Cardiac septum (tissue), 1 donor: Measurements from ENCODE around the gene RAPGEF2. TPM values are rescaled to one million over a fixed set of nuclear protein-coding genes. Genes with fewer than 3 reads are reported as not detected.
"Not testable (repeated sequence)": the region's sequence is repeated elsewhere in the genome, so short reads cannot be mapped to it uniquely, and the experiment has no call there.

Experiments used
- DNase-seq: peaks from one replicate; pipeline ENCODE4 v3.0.0-alpha.2; 2020; ENCODE audit warnings: low spot score
- intact Hi-C: fragments of 100-400 bp; cut with DNase I; formaldehyde crosslinking; loops from one replicate; pipeline ENCODE4 v1.14.0; 2022
- total RNA-seq: library from RNA; stranded (reverse); fragmentation: NEBNext Ultra II Directional; extraction: Animal tissue kit (Norgen Biotek cat#: 25700); gene quantifications from one replicate; pipeline ENCODE4 v1.2.1, GENCODE V29; 2021
- donor health status: DM: no; HTN: no; CAD: no.

RAPGEF2 gene
- total RNA-seq, 1 donor from 2014 or later, result 52.3 TPM

GRCh38 chr4:159370286-159370685 lies 267.4 kb downstream of the RAPGEF2 start:
- no peak for DNase-seq
- intact Hi-C loops, result no loop called here

- intact Hi-C loops, result no loop called here
- DNase-seq, result no peak
These were observed 272.1 kb downstream of the RAPGEF2 start for GRCh38 chr4:159374749-159375530.

GRCh38 chr4:159376289-159376688 lies 273.4 kb downstream of the RAPGEF2 start:
- DNase-seq, result no peak
- intact Hi-C loops, result no loop called here

DNA sequence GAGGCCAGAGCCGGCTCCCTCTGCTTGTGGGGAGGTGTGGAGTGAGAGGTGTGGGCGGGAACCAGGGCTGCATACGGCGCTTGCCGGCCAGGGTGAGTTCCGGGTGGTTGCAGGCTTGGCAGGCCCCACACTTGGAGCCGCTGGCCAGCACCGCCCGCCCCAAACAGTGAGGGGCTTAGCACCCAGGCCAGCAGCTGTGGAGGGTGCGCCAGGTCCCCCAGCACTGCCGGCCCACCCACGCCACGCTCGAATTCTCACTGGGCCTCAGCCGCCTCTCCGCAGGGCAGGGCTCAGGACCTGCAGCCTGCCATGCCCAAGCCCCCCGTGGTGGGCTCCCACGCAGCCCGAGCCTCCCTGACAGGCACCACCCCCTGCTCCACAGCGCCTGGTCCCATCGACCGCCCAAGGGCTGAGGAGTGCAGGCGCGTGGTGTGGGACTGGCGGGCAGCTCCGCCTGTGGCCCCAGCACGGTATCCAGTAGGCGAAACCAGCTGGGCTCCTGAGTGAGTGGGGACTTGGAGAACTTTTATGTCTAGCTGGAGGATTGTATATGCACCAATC lies 275.3 kb downstream of the RAPGEF2 start:
- intact Hi-C loops, result no loop called here
- no peak for DNase-seq

- intact Hi-C loops, DNase-seq: not testable (repeated sequence)
These were observed 276.2 kb downstream of the RAPGEF2 start for GRCh38 chr4:159379064-159379463.

GRCh38 chr4:159379836-159380235 lies 277.0 kb downstream of the RAPGEF2 start:
- intact Hi-C loops, result no loop called here

DNA sequence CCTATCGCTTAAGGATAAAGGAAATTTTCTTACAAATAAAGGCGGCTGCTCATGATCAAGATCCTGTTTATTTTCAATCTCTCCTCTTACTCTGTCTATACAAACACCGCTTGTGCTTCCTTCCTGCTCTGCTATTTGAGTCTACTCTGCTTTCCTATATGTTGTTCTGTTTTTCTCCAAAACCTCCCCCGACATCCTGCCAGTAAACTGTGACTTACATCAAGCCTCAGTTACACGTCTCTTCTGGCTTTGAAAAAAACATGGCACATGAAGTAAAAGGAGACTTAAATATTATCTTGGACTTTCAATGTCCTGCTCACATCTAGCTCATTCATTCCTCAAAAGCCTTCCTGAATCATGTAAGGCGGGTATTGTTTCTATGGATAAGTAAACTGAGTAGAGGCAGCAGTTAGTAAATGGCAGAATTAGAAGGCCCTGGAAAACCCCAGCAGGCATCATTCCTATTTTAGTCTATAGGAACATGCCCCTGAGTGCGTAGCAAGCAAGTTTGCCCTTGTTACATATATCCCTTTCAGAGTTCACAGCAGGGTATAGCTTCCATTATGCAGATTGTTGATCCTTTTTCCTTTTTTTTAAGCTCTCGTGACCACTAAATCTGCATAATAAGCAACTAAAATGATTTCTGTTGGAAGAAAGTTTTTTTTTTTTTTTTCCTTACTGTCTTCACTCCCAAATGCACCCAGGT lies 280.1 kb downstream of the RAPGEF2 start:
- no peak for DNase-seq
- intact Hi-C loops, result no loop called here

More at GRCh38 chr4:159379836-159380235, 277.0 kb downstream of the RAPGEF2 start:
- DNase-seq, result no peak

- intact Hi-C loops, result no loop called here
- no peak for DNase-seq
These were observed 280.7 kb downstream of the RAPGEF2 start for GRCh38 chr4:159383562-159383931.

DNA sequence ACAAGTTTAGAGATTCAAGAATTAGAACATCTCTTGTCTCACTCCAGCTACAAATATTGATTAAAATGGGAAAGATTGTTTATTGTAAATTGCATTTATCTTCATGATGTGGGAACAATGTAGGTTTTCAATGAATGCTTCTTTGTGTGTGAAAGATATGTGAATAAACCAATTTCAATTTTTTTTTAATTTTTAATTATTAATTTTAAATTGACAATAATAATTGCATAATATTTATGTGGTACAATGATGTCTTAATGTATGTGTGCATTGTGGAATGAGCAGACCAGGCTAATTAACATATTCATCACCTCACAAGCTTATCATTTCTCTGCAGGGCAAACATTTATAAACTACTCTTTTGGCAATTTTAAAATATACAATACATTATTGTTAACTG lies 281.1 kb downstream of the RAPGEF2 start:
- DNase-seq, result no peak
- intact Hi-C loops, result no loop called here

DNA sequence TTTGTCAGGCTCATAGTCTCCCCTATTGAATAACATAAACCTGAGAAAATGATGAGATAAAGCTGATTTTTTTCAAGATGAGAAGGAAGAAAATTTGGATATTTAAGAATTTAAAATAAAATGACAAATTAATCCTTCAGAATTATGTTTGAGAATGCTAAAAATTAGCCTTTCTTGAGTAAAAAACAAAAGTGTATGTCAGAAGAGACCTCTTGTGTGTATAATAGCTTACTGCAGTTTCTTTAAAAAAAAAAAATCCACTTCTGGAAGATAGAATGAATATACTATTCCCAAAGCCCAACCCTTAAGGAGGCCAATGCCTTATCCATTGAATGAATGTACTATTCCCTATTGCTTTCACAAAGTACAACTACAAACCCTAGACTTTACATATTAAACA lies 281.8 kb downstream of the RAPGEF2 start:
- intact Hi-C loops, result no loop called here

DNA sequence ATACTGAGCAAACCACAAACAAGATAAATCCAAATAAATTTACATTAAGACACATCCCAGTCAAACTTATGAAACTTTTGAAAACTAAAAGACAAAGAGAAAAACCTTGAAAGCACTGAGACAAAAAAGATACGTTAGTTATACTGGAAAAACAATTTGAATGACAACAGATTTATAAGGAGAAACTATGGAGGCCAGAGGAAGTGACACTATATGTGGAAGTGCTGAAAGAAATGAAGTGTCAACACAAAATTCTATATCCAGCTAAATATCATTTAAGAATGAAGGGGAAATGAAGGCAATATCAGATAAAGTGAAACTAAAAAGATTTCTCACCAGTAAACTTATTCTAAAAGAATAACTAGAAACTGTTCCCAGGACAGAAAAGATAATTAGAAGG lies 283.7 kb downstream of the RAPGEF2 start:
- DNase-seq, result no peak
- intact Hi-C loops, result no loop called here

More for the DNA sequence above, 281.8 kb downstream of the RAPGEF2 start:
- DNase-seq, result no peak

DNA sequence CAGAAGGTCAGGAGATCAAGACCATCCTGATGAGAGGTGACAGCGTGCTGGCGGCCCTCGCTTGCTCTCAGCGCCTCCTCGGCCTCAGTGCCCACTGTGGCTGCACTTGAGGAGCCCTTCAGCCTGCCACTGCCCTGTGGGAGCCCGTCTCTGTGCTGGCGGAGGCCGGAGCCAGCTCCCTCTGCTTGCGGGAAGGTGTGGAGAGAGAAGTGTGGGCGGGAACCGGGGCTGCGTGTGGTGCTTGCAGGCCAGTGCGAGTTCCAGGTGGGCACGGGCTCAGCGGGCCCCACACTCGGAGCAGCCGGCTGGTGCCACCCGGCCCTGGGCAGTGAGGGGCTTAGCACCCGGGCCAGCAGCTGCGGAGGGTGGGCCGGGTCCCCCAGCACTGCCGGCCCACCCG lies 286.9 kb downstream of the RAPGEF2 start:
- intact Hi-C loops, result no loop called here
- DNase-seq, result no peak

- intact Hi-C loops, result no loop called here
- no peak for DNase-seq
These were observed 287.8 kb downstream of the RAPGEF2 start for GRCh38 chr4:159390648-159391047.

DNA sequence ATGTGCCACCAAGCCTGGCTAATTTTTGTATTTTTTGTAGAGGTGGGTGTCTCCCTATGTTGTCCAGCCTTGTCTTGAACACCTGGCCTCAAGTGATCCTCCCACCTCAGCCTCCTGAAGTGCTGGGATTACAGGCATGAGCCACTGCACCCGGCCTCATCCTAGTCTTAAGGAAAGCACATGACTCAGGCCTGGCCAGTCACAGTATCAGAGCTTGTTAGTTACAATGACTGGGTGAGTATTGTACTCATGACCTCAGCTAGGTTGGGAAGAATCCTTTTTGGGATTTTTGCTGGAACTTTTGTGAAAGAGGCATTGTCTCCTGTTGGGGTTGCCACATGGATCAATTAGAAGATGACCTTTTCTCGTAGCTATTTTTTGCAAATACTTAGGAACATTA lies 292.8 kb downstream of the RAPGEF2 start:
- DNase-seq, result no peak
- intact Hi-C loops, result no loop called here

GRCh38 chr4:159396151-159396550 lies 293.3 kb downstream of the RAPGEF2 start:
- no peak for DNase-seq
- intact Hi-C loops, result no loop called here

GRCh38 chr4:159398236-159398638 lies 295.4 kb downstream of the RAPGEF2 start:
- no peak for DNase-seq
- intact Hi-C loops, result loop anchor here (2.0 kb wide), 1 partner anchor 295 kb away; the partner anchor contains the start of gene RAPGEF2

DNA sequence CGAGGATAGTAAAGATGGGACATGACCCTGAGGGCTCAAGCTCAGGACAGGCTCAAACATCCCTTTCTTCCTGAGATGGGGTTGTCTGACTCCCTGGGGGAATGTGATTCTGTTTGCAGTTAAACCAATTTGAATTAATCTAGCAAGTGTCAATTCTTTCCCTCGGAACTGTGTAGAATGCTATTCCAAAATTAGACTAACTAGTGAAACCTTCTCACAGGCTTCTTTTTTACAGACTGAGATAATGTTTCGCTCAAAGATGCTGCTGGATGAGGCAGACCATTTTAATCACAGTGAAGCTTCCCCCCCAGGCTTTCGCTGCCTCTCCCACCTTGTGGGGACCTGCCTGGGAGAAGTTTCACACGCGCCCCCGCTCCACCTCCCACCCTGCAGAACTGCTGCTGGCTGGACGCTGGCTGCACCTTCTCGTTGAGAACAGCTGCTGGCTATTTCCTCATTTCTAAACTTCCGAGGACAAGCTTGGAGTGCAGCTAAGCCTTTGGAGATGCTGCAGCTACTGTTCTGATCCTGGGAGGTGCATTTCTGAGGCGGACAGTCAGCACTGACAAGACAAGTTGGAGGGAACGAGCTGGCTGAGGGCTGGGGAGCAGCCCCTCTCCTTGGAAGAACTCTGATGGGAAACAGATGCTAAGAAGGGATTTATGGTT lies 297.8 kb downstream of the RAPGEF2 start:
- intact Hi-C loops, result no loop called here
- no peak for DNase-seq

- DNase-seq, result no peak
These were observed 298.4 kb downstream of the RAPGEF2 start for GRCh38 chr4:159401226-159401712.

GRCh38 chr4:159401791-159402380 lies 299.0 kb downstream of the RAPGEF2 start:
- no peak for DNase-seq
- intact Hi-C loops, result no loop called here

More at GRCh38 chr4:159401226-159401712, 298.4 kb downstream of the RAPGEF2 start:
- intact Hi-C loops, result no loop called here
